GM21390 (cell line): Measurements from ENCODE around the gene PBX3.
A peak's percentile ranks its signal among the peaks of the same experiment; 100 is the strongest.

Experiments
- ATAC-seq: cut with Tn5 transposase; IDR thresholded peaks from one replicate; pipeline ENCODE4 v1.9.1; 2021; ENCODE audit not compliant: unreplicated experiment

PBX3 gene

DNA sequence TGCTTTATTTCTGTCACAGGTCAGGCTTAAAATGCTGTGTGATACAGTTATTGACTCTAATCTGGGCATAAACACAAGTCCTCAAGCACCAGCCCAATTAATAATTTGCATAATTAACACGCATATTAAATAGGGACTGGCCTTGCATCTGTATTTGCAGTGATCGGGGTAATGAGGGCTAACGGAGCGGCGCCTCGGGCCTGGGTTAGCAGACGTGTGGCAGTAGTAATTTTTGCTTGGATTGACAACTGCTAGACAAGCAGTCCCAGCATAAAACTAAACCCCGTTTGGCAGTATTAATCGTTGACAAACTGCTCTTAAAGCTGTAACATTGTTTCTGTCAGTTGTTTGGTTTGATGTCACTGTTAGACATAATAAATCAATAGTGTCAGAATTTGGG, 109.2 kb downstream of the PBX3 start:
- no peak for ATAC-seq

GRCh38 chr9:125861405-125862058, 114.4 kb downstream of the PBX3 start:
- no peak for ATAC-seq

GRCh38 chr9:125863923-125864322, 116.8 kb downstream of the PBX3 start:
- ATAC-seq = no peak

DNA sequence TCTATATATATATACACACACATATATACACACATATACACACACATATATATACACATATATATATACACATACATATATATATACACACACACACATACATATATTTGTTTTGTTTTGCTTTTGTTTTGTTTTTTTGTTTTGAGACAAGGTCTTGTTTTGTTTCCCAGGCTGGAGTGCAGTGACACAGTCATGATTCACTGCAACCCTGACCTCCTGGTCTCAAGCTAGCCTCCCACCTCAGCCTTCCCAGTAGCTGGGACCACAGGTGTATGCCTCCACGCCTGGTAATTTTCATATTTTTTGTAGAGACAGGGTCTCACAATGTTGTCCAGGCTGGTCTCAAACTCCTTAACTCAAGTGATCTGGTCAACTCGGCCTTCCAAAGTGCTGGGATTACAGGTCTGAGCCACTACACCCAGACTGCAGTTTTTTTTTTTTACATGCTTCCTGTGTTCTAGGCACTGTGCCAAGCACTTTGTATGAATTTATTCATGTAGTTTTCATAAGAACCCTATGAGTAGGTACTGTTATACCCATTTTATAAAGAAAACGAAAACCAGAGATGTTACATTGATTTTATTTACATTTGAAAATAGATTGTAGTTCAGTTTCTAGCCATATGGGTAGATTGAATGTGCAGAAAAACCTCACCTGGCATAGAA, 120.7 kb downstream of the PBX3 start:
- no peak for ATAC-seq

DNA sequence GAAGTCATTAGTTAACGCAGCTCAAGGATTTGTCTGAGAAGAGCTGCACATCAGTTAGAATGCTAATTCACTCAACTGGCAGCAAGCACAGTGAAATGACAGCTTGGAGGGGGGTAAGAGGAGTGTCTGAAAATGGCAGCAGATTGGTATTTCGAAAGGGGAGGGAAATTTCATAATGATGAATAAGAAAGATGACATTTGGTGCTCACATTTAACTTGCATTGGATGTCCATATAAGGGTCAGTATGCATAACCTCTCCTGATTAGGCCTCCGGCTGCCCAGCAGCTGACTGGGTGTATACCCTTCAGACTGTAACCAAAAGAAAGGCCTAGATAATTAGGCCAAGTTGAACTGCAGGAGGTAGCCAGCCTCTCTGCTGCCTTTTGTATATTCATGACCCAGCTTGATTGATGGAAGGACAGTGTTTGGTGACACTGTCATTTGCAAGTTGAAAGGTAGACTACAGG, 131.0 kb downstream of the PBX3 start:
- ATAC-seq = no peak

GRCh38 chr9:125881042-125881441, 133.9 kb downstream of the PBX3 start:
- ATAC-seq = no peak

DNA sequence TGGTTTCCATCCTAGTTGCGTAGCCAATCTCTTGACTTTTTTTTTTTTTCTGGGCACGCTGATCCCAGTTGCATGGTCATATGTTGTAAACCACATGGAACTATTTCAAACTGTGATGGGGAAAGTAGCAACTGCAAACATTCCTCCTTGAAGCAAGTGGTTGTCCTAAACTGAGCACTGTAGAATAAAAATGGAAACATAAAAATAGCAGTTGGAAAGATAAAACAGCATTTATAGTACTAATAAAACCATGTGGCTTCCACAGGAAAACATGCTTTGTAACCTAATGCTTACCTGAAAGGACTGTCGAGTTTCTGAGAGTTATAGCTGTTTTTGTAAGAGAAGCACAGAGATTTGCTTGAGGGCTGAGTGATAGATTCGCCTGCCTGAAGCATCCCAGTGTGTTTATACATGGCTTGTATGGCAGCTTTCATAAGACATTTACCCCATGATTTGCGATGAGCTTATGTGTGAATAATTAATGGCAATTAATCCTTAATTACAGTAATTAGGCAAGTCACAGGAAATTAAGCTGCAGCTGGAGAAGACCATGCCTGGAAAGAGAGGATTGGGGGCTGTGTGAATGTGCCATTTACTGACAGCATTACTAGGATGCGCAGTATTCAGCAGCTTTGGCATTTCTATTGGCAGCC, 136.5 kb downstream of the PBX3 start:
- ATAC-seq = no peak

DNA sequence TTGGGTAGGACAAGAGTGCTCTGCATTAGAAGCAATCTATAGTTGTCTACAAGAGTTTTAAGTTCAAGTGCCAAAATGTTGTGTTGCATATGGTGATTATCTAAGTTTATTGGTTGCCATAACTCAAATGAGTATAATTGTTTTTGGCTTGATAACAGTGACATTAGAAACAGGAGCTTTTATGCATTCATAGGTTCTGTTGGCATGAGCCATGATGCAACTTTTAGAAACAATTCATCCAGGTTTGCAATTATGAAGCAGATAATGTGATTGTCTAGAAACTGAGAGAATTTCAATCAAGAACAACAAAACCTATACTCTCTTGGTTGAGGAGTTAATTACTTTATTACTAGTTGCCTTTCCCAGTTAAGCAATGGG, 137.0 kb downstream of the PBX3 start:
- no peak for ATAC-seq

DNA sequence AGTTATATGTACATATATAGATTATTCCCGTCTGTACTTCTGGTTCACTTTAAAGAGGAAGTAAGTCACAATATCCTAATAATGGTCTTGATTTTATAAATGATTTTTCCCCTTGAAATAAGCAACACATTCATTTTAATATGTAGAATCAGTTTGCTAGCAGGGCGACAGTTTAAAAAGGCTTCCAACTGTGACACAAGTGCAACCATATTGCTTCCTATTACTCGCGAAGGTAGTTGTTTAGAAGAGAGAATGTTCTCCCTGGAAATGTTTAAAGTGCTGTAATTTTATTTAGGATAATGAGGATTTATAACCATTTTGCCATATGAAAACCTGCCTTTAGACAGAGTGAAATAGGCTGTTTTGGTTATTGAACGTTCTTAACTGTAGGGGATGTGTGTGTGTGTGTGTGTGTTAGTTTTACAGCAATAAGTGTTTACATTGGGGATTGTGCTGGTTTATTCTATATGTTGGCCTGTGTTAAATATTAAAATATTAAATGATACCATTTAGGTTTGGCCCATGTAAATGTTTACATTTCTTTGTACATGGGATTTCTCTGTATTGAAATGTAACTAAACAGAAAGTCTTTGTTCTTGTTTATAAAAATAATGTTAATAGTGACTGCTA, 138.3 kb downstream of the PBX3 start:
- ATAC-seq = no peak

DNA sequence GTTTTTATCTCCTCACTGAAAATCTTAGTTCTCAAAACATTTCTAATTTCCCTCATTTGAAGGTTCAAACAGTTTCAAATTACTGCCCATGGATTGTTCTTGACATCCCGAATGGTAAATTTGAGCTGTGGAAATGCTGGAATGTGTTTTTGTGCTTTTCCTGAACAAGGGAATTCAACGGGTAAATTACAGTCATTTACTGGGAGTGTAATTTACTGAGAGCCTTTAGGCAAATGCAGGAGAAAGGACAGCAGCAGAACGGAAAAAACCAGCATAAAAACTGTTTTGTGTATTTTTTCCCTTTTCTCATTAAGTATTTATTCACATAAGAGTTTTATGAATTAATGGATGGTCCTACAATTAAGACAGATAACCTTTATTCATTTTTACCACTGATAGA, 139.2 kb downstream of the PBX3 start:
- no peak for ATAC-seq

DNA sequence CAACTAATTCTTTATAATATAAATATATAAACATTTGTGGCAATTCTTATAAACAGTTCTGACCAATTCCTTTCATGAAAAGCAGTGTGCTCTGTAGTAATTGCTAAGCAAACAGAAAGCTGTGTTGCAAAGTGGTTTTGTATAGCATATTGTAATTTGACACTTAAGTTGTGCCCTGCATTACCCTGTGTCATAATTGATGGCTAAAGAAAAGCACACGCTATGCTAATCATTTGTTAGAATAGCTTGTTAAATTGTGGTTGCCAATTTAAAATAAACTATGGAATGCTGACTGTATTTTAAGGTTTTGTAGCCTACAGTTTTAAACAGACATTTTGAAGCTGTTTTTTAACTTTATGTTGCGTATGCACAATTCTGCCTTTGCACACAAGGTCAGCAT, 140.0 kb downstream of the PBX3 start:
- no peak for ATAC-seq

DNA sequence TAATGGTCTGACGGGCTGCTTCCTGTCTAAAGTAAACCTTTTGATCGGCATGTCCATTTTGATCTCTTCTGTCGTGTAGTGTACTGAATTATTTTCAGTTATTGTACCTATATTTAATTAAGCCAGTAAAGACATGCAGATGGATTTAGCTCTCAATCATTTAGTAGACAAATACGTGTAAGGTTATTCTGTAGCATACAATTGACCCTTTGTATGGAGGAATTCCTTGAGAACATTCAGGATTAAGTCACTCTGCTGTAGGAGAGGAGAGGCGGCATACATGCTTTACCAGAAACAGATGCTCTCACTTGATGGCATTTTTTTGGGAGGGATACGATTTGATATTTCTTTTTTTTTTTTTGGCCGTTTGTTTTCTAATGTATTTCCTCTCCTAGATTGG, 141.0 kb downstream of the PBX3 start:
- no peak for ATAC-seq

GRCh38 chr9:125889112-125889475, 141.9 kb downstream of the PBX3 start:
- no peak for ATAC-seq

GRCh38 chr9:125889476-125890419, 142.6 kb downstream of the PBX3 start:
- peak; percentile 68 for ATAC-seq

DNA sequence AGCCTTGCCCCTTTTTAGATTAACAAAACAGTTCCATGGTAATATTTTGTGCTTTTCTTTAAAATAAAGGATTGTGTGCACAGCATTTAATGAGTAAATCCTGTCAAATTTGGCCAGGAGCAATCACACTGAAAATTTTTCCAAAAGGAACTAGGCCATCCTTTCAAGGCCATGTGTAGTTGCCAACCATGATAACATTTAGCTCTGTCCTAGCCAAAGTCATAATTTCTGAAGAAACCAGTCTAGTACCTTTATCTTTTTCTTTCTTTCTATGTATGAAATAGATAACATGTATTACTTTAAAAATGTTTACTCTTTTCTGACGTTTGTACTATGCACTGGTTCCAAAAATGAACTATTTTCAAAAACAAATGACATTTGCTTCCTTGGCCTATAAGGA, 143.7 kb downstream of the PBX3 start:
- no peak for ATAC-seq

- no peak for ATAC-seq
Observed at GRCh38 chr9:125893277-125893676, 146.1 kb downstream of the PBX3 start.

- ATAC-seq = no peak
Observed at GRCh38 chr9:125894566-125894965, 147.4 kb downstream of the PBX3 start.

GRCh38 chr9:125896404-125896803, 149.2 kb downstream of the PBX3 start:
- no peak for ATAC-seq

DNA sequence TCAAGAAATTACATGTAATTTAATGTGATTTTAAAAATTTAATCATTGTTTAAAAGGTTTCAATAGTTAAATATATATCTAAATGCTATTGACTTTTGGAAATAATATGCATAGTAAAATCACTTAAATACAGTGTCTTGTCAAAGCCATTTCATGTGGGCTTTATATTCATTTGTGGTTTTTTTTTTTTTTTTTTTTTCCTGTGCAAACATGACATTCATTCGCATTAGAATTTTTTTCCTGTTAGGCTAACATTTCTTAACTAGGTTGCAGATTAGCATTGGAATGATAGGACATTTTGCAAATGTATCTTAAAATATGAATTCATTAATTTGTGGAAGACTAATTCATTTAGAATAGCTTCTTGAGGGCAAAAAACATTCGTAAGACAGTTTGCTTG, 149.8 kb downstream of the PBX3 start:
- ATAC-seq = no peak

- ATAC-seq = no peak
Observed at GRCh38 chr9:125897481-125897880, 150.3 kb downstream of the PBX3 start.

DNA sequence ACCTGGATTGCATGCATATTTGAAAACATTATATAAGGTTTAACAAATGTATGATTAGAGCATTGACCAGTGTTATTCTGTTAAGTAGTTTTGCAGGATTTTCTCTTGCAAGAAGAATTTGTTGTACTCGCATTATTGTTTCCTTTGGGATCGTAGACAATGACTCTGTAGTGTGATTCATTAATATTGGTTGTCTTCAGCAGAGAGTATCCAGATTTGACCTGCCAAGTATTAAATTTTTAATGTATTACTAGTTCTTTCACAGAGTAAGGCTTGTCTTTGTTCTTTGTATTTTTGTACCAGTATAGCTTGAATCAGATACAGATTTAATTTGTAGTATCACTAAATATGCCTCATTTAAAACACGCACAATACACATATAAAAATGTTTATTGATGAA, 155.0 kb downstream of the PBX3 start:
- no peak for ATAC-seq
